ENCODE measurements around the gene ZNF41.

- TF ChIP-seq BACH1 (IDR thresholded peaks at IDR 0.05; ENCODE audit: low read length) (no peak), CTCF (IDR thresholded peaks at IDR 0.05; ENCODE audit: control extremely low read depth in 1 of 3, insufficient read depth in 1 of 3, low read depth in 1 of 3, low read length in 3 of 3) (no peak), POLR2A (IDR thresholded peaks at IDR 0.05; ENCODE audit: control extremely low read depth in 1 of 2, low read depth in 2 of 2, low read length in 2 of 2) (no peak), TAF1 (IDR thresholded peaks at IDR 0.05; ENCODE audit: low read depth, low read length) (no peak)
Measured at GRCh38 chrX:47502316-47503125, 19.5 kb upstream of the ZNF41 start.

Data from H1 (cell line).